Natural killer cell treated with Interleukin-12 subunit alpha and Interleukin-12 subunit beta and Interleukin-15 and Interleukin-18, amount 100 ng/mL, for 72 hours (primary cell): ENCODE data around the gene OXLD1. TPM values are rescaled to one million over a fixed set of nuclear protein-coding genes. Genes with fewer than 3 reads are reported as not detected.

Experiments used
- ATAC-seq, 2 donors: fragments of 150-1000 bp; cut with Tn5 transposase in 1 of 2; sonication (Bioruptor Pico), chemical (Tn5 transposase) in 1 of 2; 2 replicates each; pipeline ENCODE4 v1.10.0; 2021
- DNase-seq: peaks from one replicate; pipeline ENCODE4 v3.0.0; 2022; ENCODE audit warnings: low spot score
- H3K27ac Mint-ChIP-seq, 2 donors: 1 replicate in 1 of 2; 2 replicates in 1 of 2; pipeline ENCODE4 v1.8.0; 2022; ENCODE audit warnings: mixed read lengths in 2 of 2, mild to moderate bottlenecking in 1 of 2, moderate library complexity in 1 of 2
- H3K27me3 Mint-ChIP-seq, 2 donors: 1 replicate in 1 of 2; 2 replicates in 1 of 2; pipeline ENCODE4 v1.8.0; 2022; ENCODE audit warnings: mixed read lengths in 2 of 2
- H3K36me3 Mint-ChIP-seq: one replicate; pipeline ENCODE4 v1.8.0; 2022; ENCODE audit warnings: mixed read lengths
- H3K4me1 Mint-ChIP-seq, 2 donors: 1 replicate in 1 of 2; 2 replicates in 1 of 2; pipeline ENCODE4 v1.8.0; 2022; ENCODE audit warnings: low read depth in 2 of 2, mixed read lengths in 2 of 2, mild to moderate bottlenecking in 1 of 2
- H3K4me3 Mint-ChIP-seq: one replicate; pipeline ENCODE4 v1.8.0; 2022; ENCODE audit warnings: mixed read lengths
- H3K9me3 Mint-ChIP-seq: 2 replicates; pipeline ENCODE4 v1.8.0; 2022; ENCODE audit warnings: mixed read lengths
- total RNA-seq, 2 donors: library from RNA; stranded (reverse); gene quantifications; one replicate each; pipeline ENCODE4 v1.2.3, GENCODE V29; 2022

Gene OXLD1
- total RNA-seq, 2 donors from 2014 or later: 35.2 to 45.6 TPM

- Mint-ChIP-seq H3K27me3 (no peaks in the 10 kb centered on the region), H3K9me3 (no peaks in the 10 kb centered on the region), H3K36me3 (no peaks in the 10 kb centered on the region), H3K4me3 (no peak overlapping the region), H3K4me1 (peaks cover 12% of the 10 kb centered on the region in 2 donors), H3K27ac (no peak overlapping the region)
- no peak for DNase-seq
- no peak for ATAC-seq
Measured at GRCh38 chr17:81662002-81662401, 4.4 kb downstream of the OXLD1 start.

DNA sequence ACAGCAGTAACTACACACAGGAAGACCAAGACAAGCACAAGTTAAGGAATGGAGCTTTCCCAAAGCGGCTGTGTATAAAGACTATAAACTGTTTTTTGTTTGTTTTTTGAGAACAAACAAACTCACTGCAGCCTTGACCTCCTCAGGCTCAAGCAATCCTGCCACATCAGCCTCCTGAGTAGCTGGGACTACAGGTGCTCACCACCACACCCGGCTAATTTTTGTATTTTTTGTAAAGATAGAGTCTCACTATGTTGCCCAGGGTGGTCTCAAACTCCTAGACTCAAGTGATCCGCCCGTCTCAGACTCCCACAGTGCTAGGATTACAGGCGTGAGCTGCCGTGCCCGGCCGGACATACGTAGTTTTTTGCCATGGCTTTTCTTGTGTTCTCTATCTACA, 6.0 kb downstream of the OXLD1 start:
- Mint-ChIP-seq H3K36me3 (no peaks in the 10 kb centered on the region), H3K4me1 (peaks cover 4% of the 10 kb centered on the region in 2 donors), H3K27me3 (no peaks in the 10 kb centered on the region), H3K4me3 (no peak overlapping the region), H3K27ac (no peak overlapping the region), H3K9me3 (no peaks in the 10 kb centered on the region)
- DNase-seq (no peak), ATAC-seq (no peak)

GRCh38 chr17:81659038-81659437, 7.4 kb downstream of the OXLD1 start:
- no peaks in the 10 kb centered on the region for H3K4me1 Mint-ChIP-seq
- H3K36me3 Mint-ChIP-seq: no peaks in the 10 kb centered on the region
- no peak overlapping the region for H3K4me3 Mint-ChIP-seq
- DNase-seq (peak; percentile 8), ATAC-seq (no peak)
- no peak overlapping the region for H3K27ac Mint-ChIP-seq
- no peaks in the 10 kb centered on the region for H3K27me3 Mint-ChIP-seq
- H3K9me3 Mint-ChIP-seq: no peaks in the 10 kb centered on the region

GRCh38 chr17:81656835-81657234, 9.6 kb downstream of the OXLD1 start:
- H3K27me3 Mint-ChIP-seq: no peaks in the 10 kb centered on the region
- no peak overlapping the region for H3K27ac Mint-ChIP-seq

GRCh38 chr17:81656118-81656743, 10.2 kb downstream of the OXLD1 start, which contains the start of gene PDE6G:
Gene PDE6G, minus strand, starts transcription at chr17:81656542. Its CDS starts 3,237 bp downstream, at chr17:81653305.
- Mint-ChIP-seq H3K27ac (no peak within 1 kb of the TSS), H3K27me3 (no peaks in the 10 kb centered on the region)

More at GRCh38 chr17:81656835-81657234, 9.6 kb downstream of the OXLD1 start:
- Mint-ChIP-seq H3K36me3 (no peaks in the 10 kb centered on the region), H3K4me1 (peaks cover 0 to 9% of the 10 kb centered on the region in 2 donors), H3K9me3 (no peaks in the 10 kb centered on the region), H3K4me3 (no peak overlapping the region)
- no peak for ATAC-seq
- DNase-seq: peak; percentile 44

DNA sequence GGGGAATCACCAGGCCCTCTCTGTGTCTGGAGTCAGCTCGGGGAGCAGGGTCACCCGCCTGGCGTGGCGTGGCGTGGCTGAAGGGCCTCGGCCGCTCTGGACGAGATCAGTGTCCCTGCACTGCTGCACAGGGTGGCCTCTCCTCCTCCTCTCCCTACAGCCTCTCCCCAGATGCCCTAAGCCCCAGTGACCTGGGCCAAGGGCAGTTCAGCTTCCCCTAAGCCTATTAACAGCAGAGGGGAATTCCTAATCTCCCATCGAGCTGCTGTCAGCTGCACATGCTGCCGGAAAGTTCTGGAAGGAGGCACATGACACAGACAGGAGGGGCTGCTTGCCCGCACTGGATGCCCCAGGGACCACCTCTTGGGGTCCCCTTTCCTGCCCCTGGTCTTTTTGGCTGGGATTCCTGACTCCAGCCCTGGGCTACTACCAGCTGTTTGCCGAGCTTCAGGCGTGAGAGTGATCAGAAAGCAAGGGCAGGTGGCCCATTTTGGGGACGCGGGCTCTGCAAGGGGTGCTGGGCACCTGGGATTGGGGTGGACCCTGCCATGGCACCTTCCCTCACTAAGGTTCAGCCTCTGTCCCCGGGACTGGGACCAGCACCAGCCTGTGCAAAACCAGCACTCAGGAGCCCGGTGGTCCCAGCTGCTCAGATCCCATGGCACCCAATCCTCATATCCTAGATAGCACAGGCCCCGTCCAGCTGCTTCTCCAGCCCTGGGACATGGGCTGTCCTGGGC, 10.9 kb downstream of the OXLD1 start:
- Mint-ChIP-seq H3K27ac (no peak overlapping the region), H3K9me3 (no peaks in the 10 kb centered on the region), H3K4me3 (no peak overlapping the region), H3K4me1 (peaks cover 0 to 9% of the 10 kb centered on the region in 2 donors), H3K36me3 (no peaks in the 10 kb centered on the region), H3K27me3 (no peaks in the 10 kb centered on the region)
- no peak for DNase-seq
- no peak for ATAC-seq

More at GRCh38 chr17:81656118-81656743, 10.2 kb downstream of the OXLD1 start, which contains the start of gene PDE6G:
- DNase-seq (no peak), ATAC-seq (no peak)
- no peak within 1 kb of the TSS for H3K4me3 Mint-ChIP-seq
- H3K36me3 Mint-ChIP-seq: no peaks in the 10 kb centered on the region
- H3K9me3 Mint-ChIP-seq: no peaks in the 10 kb centered on the region
- peaks cover 0 to 9% of the 10 kb centered on the region in 2 donors for H3K4me1 Mint-ChIP-seq

GRCh38 chr17:81652906-81653771, 13.3 kb downstream of the OXLD1 start:
- H3K9me3 Mint-ChIP-seq: no peaks in the 10 kb centered on the region
- DNase-seq (no peak), ATAC-seq (peak; percentile 64 to 66)
- H3K4me3 Mint-ChIP-seq: peak overlapping the region; percentile 86
- H3K36me3 Mint-ChIP-seq: no peaks in the 10 kb centered on the region
- H3K27ac Mint-ChIP-seq: peak overlapping the region; percentile 46 to 86
- H3K4me1 Mint-ChIP-seq: peaks cover 0 to 9% of the 10 kb centered on the region in 2 donors
- H3K27me3 Mint-ChIP-seq: peaks cover 0 to 6% of the 10 kb centered on the region in 2 donors

GRCh38 chr17:81651692-81652091, 14.7 kb downstream of the OXLD1 start:
- Mint-ChIP-seq H3K27ac (no peak overlapping the region), H3K27me3 (peaks cover 0 to 10% of the 10 kb centered on the region in 2 donors), H3K36me3 (no peaks in the 10 kb centered on the region), H3K4me3 (peak overlapping the region; percentile 36), H3K4me1 (peaks cover 0 to 9% of the 10 kb centered on the region in 2 donors), H3K9me3 (no peaks in the 10 kb centered on the region)
- ATAC-seq: no peak
- DNase-seq: no peak

GRCh38 chr17:81650951-81651350, 15.5 kb downstream of the OXLD1 start:
- ATAC-seq (no peak), DNase-seq (no peak)
- Mint-ChIP-seq H3K4me3 (no peak overlapping the region), H3K27me3 (peaks cover 0 to 10% of the 10 kb centered on the region in 2 donors), H3K36me3 (no peaks in the 10 kb centered on the region), H3K9me3 (no peaks in the 10 kb centered on the region), H3K27ac (no peak overlapping the region), H3K4me1 (peaks cover 0 to 9% of the 10 kb centered on the region in 2 donors)

- Mint-ChIP-seq H3K4me1 (peaks cover 0 to 7% of the 10 kb centered on the region in 2 donors), H3K4me3 (no peak overlapping the region), H3K9me3 (no peaks in the 10 kb centered on the region), H3K27ac (no peak overlapping the region), H3K36me3 (no peaks in the 10 kb centered on the region), H3K27me3 (peaks cover 0 to 10% of the 10 kb centered on the region in 2 donors)
- ATAC-seq: no peak
- DNase-seq: no peak
Measured at GRCh38 chr17:81648707-81649085, 17.7 kb downstream of the OXLD1 start.

DNA sequence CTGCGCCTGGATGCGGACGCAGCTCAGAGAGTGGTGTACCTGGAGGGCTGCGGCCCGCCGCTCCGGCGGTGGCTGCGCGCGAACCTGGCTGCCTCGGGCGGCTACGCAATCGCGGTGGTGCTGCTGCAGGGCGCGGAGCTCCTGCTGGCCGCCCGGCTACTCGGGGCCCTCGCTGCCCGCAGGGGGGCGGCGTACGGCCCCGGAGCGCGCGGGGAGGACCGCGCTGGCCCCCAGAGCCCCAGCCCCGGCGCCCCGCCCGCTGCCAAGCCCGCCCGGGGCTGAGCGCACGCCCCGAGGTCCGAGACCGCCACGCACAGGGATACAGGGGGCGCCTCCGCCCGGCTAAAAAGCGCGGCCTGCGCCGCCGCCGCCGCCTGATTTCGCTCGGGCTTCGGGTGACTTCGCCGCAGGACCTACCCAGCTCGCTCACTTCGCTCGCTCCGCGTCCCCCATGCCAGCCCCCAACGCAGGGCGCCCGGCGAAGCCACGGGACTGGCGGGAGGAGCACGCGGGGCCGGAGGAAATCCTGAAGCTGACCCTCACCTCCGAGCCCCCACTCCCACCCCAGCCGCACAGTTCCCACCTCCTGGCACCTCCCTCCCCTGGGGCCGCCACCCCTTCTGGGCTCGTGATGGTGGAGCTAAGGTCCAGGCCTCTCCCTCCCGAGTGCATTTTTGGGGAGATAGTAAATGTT, 18.2 kb downstream of the OXLD1 start:
- no peak overlapping the region for H3K4me3 Mint-ChIP-seq
- no peaks in the 10 kb centered on the region for H3K9me3 Mint-ChIP-seq
- H3K27ac Mint-ChIP-seq: no peak overlapping the region
- H3K36me3 Mint-ChIP-seq: no peaks in the 10 kb centered on the region
- H3K4me1 Mint-ChIP-seq: peaks cover 0 to 2% of the 10 kb centered on the region in 2 donors
- ATAC-seq (no peak), DNase-seq (no peak)
- H3K27me3 Mint-ChIP-seq: peaks cover 0 to 10% of the 10 kb centered on the region in 2 donors

DNA sequence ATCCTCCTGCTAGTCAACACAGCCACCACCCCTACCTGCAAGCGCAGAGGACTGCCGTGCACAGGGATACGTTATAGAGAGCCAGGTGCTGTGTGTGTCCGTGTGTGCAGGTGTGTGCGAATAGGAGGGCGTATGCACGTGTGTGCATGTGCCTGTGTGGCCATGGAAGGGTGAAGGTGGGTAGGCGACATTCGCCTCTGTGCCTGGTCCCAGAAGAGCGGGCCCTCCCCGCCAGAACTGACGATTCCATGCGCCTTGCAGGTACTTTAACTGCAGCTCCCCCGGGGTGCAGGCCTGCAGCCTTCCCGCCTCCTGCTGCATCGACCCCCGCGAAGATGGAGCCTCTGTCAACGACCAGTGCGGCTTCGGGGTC, 18.8 kb downstream of the OXLD1 start:
- Mint-ChIP-seq H3K27me3 (peaks cover 0 to 10% of the 10 kb centered on the region in 2 donors), H3K4me1 (no peaks in the 10 kb centered on the region), H3K9me3 (no peaks in the 10 kb centered on the region), H3K27ac (no peak overlapping the region), H3K4me3 (no peak overlapping the region), H3K36me3 (no peaks in the 10 kb centered on the region)
- DNase-seq (no peak), ATAC-seq (no peak)

DNA sequence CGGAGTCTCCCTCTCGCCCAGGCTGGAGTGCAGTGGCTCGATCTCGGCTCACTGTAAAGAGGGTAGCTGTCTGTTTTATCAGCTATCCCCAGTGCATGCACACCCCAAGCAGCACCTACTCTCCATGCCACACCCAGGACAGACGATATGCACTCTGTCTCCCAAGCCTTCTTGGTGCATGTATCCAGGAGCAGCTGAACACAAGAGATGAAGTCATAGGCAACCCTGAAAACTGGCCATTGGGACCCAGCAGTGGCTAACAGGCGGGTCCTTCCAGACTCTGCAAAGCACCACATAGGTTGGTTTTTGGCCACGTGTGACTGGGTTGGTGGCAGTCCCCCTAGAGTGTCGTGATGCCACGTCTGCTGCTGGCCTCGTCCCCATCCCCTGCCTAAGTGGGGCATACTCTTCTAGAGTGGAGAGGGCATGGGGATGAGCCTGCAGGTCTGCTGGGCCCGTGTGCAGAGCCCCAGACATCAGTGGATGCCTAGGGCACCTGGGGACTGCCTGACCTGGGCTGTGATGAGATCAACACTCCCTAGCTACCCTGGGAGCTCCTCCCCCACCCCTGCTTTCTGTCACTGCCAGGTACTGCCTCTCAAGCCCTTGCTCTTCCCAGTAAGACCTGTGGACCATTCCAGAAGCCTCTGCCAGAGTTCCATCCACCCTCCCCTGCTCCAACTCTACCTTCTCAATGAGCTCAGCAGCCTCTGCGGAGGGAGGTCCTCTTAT, 19.4 kb downstream of the OXLD1 start:
- Mint-ChIP-seq H3K27me3 (peaks cover 0 to 10% of the 10 kb centered on the region in 2 donors), H3K4me1 (no peaks in the 10 kb centered on the region), H3K36me3 (no peaks in the 10 kb centered on the region), H3K27ac (no peak overlapping the region), H3K4me3 (no peak overlapping the region), H3K9me3 (no peaks in the 10 kb centered on the region)
- ATAC-seq (no peak), DNase-seq (no peak)
